Fibroblast of skin of right biceps (primary cell): Measurements from ENCODE around the gene TTC29.

Source experiments
- DNase-seq: peaks from one replicate; pipeline ENCODE4 v3.0.0-alpha.2; 2013

The TTC29 gene, protein sequence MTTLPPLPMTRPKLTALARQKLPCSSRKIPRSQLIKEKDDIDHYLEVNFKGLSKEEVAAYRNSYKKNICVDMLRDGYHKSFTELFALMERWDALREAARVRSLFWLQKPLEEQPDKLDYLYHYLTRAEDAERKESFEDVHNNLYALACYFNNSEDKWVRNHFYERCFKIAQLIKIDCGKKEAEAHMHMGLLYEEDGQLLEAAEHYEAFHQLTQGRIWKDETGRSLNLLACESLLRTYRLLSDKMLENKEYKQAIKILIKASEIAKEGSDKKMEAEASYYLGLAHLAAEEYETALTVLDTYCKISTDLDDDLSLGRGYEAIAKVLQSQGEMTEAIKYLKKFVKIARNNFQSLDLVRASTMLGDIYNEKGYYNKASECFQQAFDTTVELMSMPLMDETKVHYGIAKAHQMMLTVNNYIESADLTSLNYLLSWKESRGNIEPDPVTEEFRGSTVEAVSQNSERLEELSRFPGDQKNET

DNA sequence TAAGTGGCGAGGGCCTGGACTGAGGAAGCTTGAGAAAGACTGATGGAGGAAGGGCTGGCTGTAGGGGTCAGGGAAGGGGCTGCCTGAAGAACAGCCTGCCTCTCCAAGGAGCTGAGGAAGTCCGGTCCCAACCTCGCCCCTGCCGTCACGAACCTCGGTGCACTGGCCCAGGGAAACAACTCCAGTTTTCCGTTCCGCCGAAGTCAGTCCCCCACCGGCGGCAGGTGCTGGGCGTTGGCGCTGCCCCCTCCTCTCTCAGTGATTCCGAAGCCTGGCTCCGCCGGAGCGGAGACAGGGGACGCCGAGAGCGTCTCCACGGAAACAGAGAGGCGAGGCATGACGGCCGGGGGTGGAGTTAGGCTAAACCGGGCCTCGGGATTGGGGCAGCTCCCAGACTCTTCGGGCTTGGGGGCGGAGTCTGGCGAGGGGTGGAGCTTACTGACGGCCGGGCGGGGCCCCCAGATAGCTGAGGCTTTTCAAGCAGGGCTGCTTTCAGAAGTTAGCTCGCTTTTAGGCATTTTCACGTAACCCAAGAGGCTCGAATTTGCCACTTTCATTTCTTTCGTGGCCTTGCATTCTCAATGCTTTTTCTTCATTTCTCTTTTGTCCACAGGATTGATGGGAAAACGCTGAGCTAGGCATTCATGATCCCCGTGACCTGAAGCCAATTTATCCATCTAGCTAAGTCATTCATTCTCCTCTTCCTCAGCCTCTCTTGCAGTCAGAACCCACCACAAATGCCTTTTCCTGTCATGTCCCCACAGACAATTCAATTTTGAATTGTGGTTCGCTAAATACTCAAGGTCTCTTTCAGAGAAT is at the start of gene TTC29:
TTC29 (minus strand) TSS at position 309 of the 819 bp plus-strand sequence. CDS start 5,969 bp downstream, outside the sequence.
- peak; percentile 86 for DNase-seq

- DNase-seq, result peak; percentile 53
These were observed 36.0 kb upstream of the TTC29 start for GRCh38 chr4:146981651-146982050.

- DNase-seq, result peak; percentile 18
These were observed 33.0 kb upstream of the TTC29 start for GRCh38 chr4:146978641-146979040.

GRCh38 chr4:146976145-146976544 is 30.5 kb upstream of the TTC29 start:
- no peak for DNase-seq

DNA sequence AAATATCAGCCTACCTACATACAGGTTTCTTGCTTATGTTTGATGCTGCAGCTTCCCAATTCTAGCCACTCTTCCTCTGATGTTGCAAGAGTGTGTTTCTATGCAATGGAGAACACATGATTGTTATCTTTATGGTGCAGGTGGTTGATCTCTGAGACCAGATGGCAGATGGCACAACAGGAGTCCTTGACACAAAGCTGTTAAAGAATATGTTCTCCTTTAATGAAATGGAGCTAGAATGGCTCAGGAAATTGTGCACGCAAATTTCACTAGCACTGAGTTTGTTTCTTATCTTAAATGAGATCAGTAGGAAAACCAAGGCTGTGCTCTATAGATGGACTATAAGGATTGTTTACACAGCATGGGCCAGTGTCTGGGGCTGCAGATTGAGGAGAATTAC is 29.9 kb upstream of the TTC29 start:
- DNase-seq, result no peak

- DNase-seq, result no peak
These were observed 29.4 kb upstream of the TTC29 start for GRCh38 chr4:146975036-146975435.

DNA sequence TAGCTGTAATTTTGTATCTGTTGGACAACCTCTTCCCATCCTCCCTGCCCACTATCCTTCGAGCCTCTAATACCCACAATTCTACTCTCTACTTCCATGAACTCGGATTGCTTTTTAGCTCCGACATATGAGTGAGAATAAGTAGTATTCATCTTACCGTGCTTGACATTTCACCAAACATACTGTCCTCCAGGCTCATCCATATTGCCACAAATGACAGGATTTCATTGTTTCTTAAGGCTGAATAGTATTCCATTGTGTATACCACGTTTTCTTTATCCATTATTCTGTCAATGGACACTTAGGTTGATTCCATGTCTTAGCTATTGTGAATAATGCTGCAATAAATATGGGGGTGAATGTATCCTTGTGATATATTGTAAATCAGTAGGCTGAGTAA is 26.4 kb upstream of the TTC29 start:
- no peak for DNase-seq

GRCh38 chr4:146969126-146969525 is 23.5 kb upstream of the TTC29 start:
- no peak for DNase-seq

- DNase-seq, result no peak
These were observed 15.0 kb upstream of the TTC29 start for GRCh38 chr4:146960634-146961033.

GRCh38 chr4:146959692-146960091 is 14.0 kb upstream of the TTC29 start:
- DNase-seq, result peak; percentile 49

GRCh38 chr4:146957237-146957636 is 11.6 kb upstream of the TTC29 start:
- peak; percentile 93 for DNase-seq

DNA sequence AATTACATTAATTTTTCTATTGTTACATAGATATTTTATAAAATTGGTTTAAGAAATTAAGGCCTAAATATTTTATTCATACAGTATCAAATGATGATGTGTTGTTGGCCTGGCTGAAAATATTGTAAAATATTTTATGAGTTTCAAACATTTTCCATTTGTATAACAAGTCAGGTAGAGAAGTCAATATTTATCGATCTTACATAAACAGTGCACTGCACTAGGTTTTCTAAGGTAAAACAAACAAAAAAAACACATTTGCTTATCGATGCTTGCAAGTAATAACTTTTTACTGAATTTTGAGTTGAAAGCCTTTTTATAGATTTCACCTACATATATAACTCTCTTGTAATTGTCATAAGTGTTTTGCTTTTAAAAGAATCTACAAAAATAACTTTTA is 7.2 kb upstream of the TTC29 start:
- no peak for DNase-seq

DNA sequence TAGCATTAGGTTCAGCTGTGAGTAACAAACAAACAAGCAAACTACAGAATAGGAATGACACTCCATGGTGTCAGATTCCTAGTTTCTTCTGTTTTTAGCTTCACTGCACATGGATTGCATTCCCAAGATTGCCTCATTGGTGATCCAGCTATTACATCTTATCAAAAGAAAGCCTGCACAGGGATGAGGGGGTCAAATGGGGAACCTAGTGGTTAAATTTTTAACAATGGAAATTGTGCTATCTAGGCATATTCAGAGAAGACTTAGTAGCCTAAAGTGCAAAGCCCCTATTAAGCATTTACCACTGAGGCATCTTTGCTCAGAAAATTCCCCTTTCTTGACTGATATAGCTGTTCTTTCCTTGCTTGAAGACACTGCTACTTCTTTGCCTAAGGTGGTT is 3.9 kb upstream of the TTC29 start:
- DNase-seq, result no peak

DNA sequence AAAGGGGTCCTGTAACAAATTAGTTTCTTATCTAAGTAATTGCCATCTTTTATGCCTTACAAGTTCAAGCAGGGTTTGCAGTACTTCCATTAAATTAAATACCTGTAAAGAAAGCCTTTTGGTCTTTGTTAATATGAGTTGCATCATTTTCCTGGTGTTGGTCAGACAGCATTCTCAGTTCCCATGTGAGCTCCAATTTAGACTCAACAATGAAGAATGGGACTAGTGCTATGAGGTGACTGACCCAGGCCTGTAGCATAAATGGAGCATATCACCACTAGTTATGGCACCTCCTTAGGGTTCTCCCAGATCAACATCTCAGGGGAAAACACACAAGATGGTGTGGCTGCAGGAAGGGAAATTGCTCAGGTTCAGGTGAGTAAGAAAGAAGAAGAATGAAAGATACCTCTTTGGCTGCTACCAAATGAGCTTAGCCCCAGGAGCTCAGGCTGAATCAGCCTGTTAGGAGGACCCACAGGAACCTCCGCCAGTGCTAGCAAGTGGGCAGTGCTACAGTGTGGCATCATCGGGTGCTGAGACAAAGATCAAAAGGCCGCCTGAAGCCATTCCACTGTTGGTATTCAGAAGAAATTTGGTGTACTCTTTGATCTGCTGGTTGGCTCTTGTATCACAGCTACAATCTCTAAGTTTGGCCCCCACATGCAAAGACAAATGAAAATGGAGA is 1.8 kb downstream of the TTC29 start:
- no peak for DNase-seq

GRCh38 chr4:146932116-146932515 is 13.5 kb downstream of the TTC29 start:
- DNase-seq, result no peak

DNA sequence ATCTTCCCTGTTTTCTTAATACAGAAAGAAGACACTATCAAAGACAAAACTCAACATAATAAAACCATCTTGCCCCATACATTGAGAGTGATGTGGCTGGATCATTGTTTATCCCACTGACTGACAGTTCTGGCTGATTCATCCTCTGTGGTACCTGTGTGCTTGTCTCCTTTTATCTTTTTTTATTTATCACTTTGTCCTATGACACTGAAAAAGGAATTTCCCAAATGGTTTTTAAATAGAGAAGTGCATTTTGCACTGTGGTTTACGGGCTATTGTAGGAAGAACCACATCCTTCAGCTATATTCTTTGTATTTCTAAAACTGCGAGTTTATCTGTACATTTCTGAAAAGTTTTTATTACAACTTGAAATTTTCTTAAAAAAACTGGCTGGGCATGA is 15.0 kb downstream of the TTC29 start:
- no peak for DNase-seq

DNA sequence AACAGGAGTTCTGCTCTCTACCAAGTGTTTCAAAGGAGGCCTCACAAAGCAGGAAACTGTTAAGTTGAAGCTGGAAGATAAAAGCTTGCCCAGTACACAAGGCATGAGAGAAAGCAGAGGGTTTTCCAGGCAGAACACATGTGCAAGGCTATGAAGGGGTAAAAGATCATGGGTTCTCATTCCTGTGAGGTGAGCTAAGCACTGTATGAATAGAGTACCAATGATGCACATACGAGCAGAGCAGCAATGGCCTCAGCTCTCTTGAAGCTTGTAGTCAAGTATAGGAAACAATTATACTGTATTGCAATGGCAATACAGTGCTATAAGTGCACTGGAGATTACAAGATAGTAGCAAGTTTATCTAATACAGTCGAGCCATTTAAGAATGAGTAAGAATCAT is 18.0 kb downstream of the TTC29 start:
- no peak for DNase-seq

GRCh38 chr4:146916479-146917076 is 29.1 kb downstream of the TTC29 start:
- DNase-seq, result peak; percentile 33

DNA sequence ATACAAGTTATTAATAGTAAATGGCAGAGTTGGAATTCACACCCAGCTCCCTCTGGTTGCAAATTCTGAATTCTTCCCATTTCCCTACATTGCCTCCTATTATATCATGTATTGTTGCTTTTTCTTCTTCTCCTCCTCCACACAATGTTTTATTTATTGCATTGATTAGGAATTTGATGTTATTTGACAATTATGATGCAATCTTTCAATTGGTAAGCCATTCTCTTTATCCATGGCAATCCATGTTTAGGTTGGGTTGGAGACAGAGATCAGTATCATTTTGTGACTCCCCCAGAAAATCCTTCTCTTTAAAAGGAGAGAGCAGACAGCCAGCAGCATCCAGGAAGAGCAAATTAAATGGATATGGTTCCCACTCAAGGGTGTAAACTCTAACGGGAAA is 30.5 kb downstream of the TTC29 start:
- no peak for DNase-seq

GRCh38 chr4:146900295-146900694 is 45.4 kb downstream of the TTC29 start:
- DNase-seq, result no peak

DNA sequence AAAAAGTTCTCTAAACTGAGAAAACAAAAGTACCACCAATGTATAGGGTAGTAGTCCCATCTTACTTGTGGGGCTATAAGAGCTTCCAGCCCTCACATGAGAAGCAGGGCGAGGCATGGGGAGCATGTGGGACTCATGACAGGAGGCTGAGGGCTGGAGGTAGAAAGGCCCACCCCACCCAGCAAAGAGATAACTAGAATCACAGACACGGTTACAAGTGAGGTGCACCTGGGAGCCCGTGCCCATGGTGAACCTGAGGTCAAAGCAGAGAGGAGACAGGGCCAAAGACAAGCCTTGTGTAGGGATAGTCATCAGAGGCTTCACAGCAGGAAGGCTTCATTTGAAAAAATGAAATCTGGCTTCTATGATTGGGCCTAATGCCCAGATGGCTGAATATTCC is 55.4 kb downstream of the TTC29 start:
- DNase-seq, result no peak

DNA sequence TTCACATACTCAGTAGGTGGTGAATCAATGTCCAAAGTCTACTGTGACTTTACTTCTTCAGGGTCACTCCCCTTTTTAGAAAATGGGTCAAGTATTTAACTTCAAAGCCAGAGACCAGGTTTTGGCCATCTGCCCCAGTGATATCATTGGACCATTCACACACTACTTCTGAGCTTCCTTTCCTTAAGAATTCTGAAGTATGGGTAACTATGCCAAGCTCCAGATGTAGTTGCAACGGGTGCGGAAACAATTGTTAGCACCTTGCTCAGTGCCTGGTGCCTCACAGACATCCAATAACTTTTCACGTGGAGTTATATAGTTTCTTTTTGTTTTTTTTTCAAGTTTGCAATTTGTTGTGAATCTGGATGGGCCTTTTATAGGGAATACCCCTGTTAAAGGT is 62.6 kb downstream of the TTC29 start:
- no peak for DNase-seq

- no peak for DNase-seq
These were observed 88.4 kb downstream of the TTC29 start for GRCh38 chr4:146857298-146857697.
